Umbilical cord (tissue), 2 donors: ENCODE measurements around the gene AP1B1. TPM values are rescaled to one million over a fixed set of nuclear protein-coding genes. Genes with fewer than 3 reads are reported as not detected.
"Not testable (repeated sequence)": the region's sequence is repeated elsewhere in the genome, so short reads cannot be mapped to it uniquely, and the experiment has no call there.

Experiments
- DNase-seq: peaks from one replicate; pipeline ENCODE4 v3.0.0-alpha.2; 2015; ENCODE audit warnings: low spot score
- total RNA-seq: library from RNA; depleted of rRNA; stranded (reverse); fragments of >200 nt; gene quantifications from one replicate; pipeline ENCODE4 v1.2.3, GENCODE V29; 2014; ENCODE audit warnings: low replicate concordance; ENCODE audit not compliant: insufficient read depth

Gene AP1B1
- total RNA-seq, 1 donor from 2014 or later = 30.8 TPM

DNA sequence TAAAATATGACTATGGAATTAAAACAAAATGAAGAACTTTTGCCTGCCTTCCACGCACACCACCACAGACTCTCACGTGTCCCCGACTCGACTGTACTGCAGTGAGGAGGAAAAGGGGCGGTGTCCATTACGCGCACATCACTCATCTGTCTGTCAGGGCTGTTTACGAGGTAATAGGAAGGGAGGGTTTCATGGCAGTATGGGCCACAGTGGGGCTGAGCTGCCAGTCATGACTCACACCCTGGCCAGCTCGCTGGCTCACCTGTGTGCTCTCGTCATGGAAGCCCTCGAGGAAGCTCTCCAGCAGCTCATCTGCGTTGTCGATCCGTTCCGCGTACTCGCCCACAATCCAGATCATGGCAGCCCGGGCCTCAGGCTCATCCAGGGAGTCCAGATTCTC, 39.4 kb downstream of the AP1B1 start:
- DNase-seq = no peak

DNA sequence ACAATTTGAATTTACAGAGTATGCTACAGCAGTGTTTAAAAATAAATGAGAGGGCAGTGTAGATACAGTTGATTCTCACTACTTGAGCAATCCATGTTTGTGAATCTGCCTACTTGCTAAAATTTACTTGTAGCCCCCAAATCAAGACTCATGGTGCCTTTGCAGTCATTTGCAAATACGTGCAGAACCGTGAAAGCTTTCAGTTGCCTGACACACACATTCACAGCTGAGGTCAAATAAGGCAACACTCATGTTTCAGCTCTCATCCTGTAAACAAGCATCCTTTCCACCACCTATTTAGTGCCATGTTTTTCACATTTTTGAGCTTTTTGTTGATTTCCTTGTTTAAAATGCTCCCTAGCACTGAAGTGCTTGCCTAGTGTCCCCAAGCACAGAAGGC, 40.3 kb downstream of the AP1B1 start:
- DNase-seq = no peak

DNA sequence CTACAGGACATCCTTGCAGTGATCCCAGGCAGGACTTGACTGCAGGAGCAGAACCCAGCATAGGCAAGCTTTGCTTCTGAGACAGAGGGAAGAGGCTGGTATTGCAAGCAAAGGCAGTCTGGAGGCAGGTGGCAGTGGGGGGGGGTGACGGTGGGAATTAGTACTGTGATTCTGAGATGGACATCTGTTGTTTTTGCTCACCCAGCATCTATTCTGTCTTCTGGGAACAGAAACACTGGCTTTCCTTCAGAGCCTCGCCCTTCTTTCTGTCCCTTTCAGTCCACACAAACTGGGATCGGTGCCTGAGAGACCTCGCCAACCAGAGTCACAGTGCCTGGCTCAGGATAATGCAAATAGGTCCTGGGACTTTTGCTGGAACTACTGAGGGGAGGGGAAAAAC, 41.7 kb downstream of the AP1B1 start:
- DNase-seq = no peak

DNA sequence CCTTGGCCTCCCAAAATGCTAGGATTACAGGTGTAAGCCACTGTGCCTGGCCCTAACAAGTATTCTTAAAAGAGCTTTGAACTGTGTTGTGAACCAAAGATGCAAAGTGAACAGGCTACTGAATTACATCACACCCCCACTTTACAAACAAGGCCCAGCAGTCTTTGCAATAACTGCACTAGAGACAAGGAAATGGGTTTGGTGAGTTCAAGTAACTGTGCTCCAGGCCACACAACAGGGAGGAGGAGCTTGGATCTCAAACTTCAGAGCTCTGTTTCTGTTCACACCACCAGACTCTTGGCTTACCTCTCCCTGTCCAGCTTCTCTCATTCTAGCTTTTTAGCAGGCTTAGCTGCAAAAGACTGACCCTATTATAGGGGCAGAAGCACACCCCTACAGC, 42.4 kb downstream of the AP1B1 start:
- no peak for DNase-seq

DNA sequence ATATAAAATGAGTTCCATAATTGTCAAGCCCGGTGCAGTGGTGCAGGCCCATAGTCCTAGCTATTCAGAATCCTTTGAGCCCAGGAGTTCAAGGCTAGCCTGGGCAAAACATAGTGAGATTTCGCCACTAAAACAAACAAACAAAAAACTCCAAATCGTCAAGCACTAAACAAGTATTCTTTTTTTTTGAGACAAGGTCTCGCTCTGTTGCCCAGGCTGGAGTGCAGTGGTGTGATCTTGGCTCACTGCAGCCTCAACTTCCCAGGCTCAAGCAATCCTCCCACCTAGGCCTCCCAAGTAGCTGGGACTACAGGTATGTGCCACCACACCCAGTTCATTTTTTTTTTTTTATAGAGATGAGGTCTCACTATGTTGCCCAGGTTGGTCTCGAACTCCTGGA, 43.5 kb downstream of the AP1B1 start:
- DNase-seq = not testable (repeated sequence)

DNA sequence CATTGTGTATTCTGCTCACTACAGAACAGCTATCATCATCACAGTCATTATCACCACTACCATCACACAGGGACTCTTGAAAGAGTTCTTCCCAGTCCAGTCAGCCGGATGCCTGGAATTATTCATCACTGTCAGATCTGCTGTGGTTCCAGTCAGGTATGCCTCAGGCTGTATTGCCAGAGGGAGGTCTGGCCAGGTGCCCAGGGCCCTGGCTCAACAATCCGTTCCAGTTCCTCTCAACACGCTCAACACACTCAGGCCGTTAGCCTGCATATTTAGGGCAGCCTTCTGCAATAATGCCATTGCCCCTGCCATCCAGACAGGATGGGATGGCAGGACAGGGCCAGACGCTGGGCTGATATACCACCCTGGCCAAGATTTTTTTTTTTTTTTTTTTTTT, 44.2 kb downstream of the AP1B1 start:
- peak; percentile 56 for DNase-seq

DNA sequence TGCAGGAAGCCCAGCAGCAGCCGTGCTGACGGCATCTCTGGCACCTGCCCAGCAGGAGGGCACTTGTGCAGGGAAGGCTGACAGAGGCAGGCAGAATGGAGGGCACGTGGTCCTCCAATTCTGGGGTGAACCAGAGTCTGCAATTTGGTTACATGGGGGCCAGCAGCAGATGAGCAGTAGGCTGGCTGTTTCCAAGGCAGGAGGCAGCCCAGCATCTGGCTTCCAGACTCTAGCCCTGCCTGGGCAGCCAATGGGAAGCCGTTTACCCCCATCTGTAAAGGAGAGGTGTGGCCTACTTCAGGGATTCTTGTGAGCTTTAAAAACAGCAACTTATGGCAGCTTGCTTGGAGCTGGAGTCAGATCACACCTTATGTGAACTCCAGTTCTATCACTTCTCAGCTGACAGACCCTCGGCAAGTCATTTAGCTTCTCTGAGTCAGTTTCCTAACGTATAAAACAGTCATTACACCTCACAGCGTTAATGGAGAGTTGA, 45.0 kb downstream of the AP1B1 start:
- DNase-seq = peak; percentile 80

DNA sequence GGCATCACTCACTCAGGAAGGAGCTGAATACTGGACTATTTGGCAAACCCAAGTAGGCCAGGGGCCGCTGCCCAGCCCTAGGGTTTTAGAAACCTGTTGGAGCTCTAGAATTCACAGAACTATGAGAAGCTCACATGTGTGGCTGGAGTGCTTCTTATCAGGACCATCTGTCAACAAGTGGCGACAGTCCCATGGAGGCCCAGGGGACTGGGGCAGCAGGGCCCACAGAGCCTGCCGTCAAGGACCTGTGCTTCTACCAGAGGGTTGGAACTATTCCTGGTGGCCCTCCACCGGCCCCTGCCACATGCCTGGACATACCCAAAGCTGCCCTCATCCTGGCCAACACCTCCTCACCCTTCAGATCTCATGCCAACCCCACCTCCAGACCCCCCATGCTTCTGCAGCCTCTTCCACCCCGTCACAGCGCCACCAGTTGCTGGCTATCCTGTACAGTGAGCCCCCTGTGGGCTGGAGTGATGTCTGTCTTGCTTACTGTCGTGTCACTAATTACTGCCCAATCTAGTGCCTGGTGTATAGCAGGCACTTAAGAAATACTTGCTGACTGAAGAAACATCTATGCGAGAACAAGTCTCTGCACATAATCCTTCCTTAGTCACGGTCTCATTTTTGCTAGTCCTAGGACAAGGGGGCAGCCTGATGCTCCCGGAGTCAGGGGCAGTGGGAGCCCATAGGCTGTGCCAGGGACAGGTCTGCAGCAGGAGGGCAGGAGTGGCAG, 45.6 kb downstream of the AP1B1 start:
- no peak for DNase-seq

DNA sequence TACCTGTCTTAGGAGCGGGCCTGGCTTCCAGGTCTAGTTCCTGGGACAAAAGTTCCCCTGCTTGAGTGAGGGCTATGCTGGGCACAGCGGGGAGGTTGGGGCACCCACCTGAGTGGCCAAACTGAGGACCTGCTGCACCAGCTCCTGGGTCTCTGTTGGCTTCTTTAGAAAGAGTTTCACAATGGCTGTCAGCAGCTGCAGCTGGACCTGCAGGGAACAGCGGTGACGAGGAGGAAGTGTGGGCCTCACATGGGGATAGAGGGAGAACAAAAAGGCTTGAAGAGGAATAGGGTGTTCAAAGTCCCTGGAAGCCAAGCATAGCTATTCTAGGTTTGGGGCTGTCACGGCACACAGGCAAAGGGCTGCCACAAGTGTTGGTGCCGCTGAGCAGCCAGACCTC, 46.2 kb downstream of the AP1B1 start:
- DNase-seq = no peak

DNA sequence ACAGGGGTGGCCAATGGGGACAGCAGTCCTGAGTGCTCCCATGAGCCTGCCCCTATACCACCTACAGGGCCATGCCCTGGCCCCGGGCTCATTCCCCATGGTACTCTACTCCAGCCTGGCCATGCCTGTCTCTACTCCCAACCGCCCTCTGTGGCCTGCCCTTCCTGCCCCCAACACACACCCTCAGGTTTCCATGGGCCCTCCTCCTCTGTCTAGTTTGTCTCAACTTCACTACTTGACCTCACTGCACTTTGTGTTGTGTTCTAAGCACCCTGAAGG, 46.6 kb downstream of the AP1B1 start:
- no peak for DNase-seq

DNA sequence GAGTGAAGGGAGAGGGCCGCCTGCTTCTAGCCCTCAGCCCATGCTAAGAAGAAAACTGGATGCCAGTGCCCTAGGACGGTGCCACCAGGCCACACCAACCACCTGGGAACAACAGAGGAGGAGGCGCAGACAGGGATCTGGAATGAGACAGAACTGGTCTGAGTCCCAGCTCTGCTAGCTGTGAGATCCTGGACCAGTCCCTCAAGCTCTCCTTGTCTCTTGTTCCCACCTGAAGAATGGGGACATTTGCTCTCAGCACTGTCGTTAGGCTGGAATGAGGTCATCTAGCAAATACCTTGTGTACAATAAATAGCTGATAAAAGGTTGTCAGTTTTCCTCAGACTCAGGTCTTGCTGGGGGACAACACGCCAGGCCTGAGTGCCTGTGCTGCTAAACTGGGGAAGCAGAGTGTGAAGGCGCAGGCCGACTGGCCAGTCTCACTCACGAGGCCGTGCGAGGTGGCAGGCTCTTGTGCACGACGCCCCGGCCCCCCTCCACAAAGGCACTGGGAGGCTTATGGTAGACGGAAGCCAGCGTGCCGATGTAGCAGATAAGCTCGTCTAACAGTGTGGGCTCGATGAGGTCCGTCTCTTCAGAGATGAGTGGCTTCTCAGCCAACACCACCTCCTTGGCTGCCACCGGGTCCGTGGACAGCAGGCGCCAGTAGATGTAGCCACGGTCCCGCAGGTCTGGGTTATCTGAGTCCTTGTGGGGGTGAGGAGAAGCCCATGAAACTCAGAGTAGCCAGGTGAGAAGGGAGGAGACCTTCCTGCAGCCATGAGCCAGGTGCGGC, 47.1 kb downstream of the AP1B1 start:
- no peak for DNase-seq

DNA sequence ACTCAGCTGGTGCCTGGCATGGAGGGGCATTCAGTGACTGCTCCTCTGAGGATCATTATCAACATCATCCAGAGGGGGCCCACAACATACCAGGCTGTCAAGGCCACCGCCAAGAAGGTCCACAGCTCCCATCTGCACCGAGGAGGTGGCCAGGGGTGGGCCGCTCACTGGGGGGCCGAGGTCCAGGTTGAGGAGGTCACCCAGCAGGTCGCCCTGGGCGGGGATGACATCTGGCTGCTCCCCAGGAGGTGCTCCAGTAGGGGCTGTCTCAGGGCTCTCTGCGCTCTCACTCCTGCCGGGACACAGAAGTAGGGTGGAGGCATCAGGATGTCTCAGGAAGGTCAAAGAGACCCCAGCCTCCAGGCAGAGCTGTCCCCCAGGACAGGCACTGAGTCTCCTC, 47.8 kb downstream of the AP1B1 start:
- no peak for DNase-seq

DNA sequence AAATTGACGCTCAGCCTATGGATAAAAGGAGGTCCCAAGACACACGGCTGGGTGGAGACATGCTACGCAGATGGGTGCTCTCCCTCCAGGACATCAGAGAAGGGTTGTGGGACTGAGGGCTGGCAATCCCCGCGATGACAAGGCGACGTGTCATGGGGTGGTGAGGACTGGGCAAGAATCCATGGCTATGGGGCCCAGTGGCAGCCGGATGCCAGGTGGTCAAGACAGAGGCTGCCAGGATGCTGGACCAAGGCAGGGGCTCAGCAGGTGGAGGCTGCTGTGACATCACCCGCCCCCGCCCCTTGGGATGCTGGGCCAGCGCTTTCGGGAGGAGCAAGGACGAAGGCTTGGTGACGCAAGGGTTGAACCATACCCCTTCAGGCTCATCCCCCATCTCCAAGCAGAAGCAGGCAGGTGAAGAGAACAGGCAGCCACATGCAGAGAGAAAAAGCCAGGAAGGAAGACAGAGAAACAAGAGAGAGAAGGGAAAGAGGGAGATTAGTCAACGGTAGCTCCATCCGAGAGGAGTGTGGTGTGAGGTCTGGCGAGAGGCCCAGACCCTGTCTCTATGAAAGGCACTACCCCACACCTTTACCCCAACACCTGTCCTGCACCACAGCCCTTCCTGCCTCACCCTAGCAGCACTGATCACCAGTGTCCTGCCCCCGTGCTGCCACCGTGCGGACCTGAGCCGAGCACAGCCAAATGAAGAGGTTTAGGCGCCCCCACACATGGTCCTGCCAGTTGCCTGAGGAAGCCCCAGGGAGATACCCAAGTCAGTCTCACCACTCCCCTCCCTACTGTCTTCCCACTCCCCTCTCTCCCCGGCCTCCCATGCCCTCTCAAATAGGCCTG, 48.8 kb downstream of the AP1B1 start:
- no peak for DNase-seq

DNA sequence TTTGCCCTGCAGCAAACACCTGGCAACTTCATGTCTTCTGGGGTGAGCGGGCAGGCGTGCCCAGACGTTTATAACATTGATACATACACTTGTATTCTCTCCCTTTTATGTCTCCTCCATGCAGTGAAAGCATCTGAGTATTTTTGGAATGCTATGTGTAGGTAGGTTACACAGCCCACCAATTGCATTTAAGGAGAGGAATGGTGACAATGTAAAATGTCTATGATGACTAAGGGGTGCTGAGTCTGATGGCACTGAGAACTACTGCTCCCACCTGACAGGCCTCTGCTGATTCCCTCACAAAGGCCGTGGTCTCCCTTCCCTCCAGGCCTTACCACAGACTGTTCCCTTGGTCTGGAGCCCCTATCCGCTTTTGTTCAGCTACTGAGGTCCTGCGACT, 50.0 kb downstream of the AP1B1 start:
- no peak for DNase-seq

DNA sequence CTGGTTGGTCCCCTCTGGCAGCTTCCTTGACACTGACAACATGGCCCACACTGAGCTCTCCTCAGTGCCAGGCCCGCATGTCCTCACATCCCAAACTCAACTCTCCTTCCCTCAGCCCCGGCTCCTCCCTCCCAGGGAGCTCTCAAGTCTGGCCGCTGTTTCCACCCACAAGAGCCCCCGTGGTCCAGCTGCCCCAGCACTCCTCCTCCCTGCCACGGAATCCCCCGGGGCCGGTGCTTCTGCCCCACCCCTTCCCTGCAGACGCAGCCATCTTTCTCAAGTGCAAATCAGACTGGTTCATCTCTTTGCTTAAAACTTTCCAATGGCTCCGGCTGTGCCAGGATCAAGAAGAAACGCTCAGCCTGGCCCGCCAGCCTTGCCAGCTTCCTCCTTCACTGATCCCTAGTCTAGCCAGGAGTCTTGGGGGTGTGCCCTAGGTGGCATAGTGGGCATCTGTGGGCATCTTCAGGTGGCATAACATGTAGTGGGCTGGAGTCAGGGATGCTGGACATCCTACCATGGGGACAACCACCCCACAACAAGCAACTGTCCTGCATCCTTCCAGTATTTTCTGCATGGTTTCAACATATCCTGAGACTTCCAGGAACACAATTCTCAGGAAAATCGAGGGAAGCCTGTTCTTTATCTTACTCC, 50.6 kb downstream of the AP1B1 start:
- DNase-seq = no peak

DNA sequence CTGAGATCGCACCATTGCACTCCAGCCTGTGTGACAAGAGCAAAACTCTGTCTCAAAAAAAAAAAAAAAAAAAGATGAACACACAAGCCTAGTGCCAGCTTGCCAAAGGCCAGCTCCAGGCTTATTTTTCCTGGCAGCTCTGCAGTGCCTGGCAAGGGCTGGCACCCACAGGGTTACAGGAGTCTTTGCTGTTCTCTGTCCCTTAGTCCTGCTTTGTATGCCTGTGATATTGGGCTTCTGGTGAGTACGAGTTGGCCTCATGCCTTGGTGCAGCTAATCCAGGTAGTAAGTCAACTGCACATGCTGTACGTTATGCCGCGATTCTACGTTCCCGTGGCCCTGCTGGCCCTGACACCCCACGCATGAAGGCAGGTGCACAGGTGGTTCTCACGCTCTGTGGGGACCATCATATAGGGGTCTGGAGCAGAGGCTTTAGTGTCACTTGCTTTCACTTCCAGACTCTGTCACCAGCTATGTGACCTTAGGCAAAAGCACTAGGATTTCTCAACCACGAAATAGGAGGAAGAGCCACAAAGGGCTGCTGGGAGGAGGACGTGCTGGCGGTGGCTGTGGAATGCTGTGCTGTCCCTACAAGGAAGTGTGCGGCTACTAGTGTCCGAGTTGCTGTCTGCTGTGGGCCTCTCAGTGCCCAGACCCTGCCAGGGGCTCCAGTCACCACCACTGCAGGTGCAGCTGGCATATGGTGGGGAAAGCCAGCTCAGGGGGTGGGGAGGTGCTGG, 51.4 kb downstream of the AP1B1 start:
- DNase-seq = no peak

DNA sequence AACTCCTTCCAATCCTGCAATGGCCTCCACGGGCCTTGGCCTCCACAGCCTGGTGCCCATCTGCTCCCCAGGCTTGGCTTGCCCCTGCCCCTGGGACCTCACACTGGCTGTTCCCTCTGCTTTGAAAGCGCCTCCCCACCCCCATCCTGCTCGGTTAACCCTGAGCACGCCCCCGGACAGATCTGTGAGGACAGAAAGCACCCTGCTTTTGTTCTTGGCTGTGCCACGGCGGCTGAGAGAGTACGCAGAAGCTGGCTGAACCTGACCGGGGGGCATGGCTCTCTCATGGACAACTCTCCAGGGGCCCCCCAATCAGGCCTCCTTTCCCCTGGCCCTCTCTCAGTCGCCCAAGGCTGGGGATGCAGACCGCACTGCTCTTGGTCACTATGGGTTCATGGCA, 52.7 kb downstream of the AP1B1 start:
- DNase-seq = no peak

DNA sequence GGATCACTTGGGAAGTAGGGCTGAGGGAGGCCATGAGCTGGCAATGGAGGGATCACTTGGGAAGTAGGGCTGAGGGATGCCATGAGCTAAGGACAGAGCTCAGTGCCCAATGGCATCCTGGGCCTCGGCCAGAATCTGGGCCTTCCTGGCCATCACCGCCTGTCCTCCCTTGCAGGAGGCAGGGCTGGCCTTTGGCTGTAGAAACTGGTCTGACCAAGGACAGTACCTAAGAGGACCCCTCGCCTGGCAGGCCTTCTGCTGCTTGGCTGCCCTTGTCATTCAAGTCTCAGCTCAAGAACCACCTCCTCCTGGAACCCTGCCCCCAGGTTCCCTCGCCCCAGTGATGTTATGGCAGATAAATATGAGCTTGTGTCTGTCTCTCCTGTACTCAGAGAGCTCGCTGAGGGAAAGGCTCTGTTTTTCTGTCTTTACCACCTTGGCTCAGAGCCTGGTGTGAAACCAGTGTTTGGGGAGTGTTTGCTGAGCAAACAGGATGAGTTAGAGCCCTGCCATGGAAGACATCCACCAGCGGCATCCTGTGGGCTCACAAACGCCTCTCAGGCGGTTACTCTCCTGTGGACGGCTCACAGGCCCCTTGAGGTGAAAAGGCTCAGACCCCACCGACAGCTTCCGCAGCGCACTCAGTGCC, 53.5 kb downstream of the AP1B1 start:
- DNase-seq = no peak

DNA sequence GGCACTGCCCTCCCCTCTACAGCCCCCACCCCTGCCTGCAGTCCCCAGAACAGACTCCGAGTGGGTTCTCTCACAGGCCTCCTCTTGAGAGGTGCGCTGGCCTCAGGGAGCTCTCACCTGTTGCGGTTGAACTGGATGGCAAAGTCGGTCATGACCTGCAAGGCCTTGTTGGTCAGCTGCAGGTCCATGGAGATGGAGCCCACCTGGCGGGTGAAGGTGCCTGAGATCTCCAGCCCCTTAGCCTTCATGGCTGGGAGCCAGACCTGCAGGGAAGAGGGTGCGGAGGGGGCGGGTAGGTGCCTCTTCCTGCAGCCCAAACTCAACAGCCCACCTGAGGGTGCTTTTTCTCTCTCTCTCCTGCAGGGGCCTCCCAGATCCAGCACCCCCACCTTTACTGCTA, 54.2 kb downstream of the AP1B1 start:
- no peak for DNase-seq

DNA sequence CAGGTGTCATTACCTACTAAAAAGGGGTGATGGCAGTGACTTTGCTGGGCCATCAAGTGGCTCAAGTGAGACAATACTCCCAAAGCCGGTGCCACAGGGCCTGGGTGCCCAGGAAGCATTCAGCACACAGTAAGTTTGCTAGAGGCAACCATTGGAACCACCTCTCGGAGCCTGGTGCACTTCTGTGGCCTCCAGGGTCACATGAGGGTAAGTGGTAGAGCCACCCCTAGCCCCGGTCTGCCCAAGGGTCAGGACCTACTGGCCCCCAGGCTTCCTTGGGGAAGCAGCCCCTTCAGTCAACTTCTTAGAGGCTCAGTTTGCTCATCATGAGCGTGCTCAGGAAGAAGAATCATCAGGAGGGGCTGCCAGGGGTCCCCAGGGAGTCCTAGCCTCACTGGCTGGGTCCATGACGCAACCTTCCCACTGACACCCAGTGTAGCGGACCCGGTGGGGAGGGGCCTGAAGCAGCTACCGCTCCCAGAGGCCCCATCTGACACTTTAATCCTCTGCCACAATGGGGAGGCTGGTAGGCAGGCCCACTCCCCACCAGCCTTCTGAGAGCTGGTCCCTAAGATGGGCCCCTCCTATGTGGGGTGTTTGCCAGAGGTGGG, 55.4 kb downstream of the AP1B1 start:
- no peak for DNase-seq
